Heart left ventricle (tissue), 16 donors: ENCODE measurements around the gene SESN2. TPM values are rescaled to one million over a fixed set of nuclear protein-coding genes. Genes with fewer than 3 reads are reported as not detected.

Experiments used
- ATAC-seq, 4 donors: fragments of 200-7000 bp; cut with Tn5 transposase; one replicate each; pipeline ENCODE4 v1.9.1; 2020 to 2022; ENCODE audit warnings: moderate library complexity in 4 of 4, mild to moderate bottlenecking in 3 of 4, moderate number of reproducible peaks in 1 of 4
- DNase-seq, 5 donors: peaks; one replicate each; pipeline ENCODE4 v3.0.0-alpha.2; 2020
- H3K27ac ChIP-seq, 12 donors: fragments of 200-600 bp; sonication (generic) in 4 of 12; one replicate each; pipeline versions ENCODE4 v1.5.0 to v1.8.0; 2016 to 2022; ENCODE audit warnings: mild to moderate bottlenecking in 2 of 12
- H3K27me3 ChIP-seq, 9 donors: fragments of 200-600 bp; sonication (generic) in 2 of 9; one replicate each; pipeline versions ENCODE4 v1.5.1 to v1.8.0; 2016 to 2022; ENCODE audit warnings: mild to moderate bottlenecking in 3 of 9
- H3K36me3 ChIP-seq, 9 donors: fragments of 200-600 bp; sonication (generic) in 2 of 9; one replicate each; pipeline versions ENCODE4 v1.5.0 to v1.8.0; 2018 to 2022; ENCODE audit warnings: mild to moderate bottlenecking in 2 of 9
- H3K4me1 ChIP-seq, 12 donors: fragments of 200-600 bp; sonication (generic) in 4 of 12; one replicate each; pipeline versions ENCODE4 v1.5.0 to v1.8.0; 2016 to 2022; ENCODE audit warnings: mild to moderate bottlenecking in 3 of 12
- H3K4me3 ChIP-seq, 12 donors: fragments of 200-600 bp; sonication (generic) in 4 of 12; one replicate each; pipeline versions ENCODE4 v1.5.0 to v1.8.0; 2017 to 2022; ENCODE audit warnings: mild to moderate bottlenecking in 9 of 12, moderate library complexity in 4 of 12
- H3K9me3 ChIP-seq, 12 donors: fragments of 200-600 bp; sonication (generic) in 4 of 12; one replicate each; pipeline versions ENCODE4 v1.5.0 to v1.8.0; 2016 to 2022; ENCODE audit warnings: mild to moderate bottlenecking in 1 of 12
- POLR2A ChIP-seq, 2 donors: fragments of 450-650 bp; IDR thresholded peaks; one replicate each; pipeline ENCODE4 v1.6.1; 2017; ENCODE audit warnings: antibody characterized with exemption in 2 of 2, mild to moderate bottlenecking in 2 of 2, moderate library complexity in 2 of 2
- WGBS, 4 donors: extraction: QIAGEN DNeasy Blood & Tissue Kit in 2 of 4; methylation state at CpG; one replicate each; pipeline versions ENCODE4 v1.1.5 to v1.1.7; 2013 to 2018; 5-methylcytosine and 5-hydroxymethylcytosine counted together
- intact Hi-C, 10 donors: fragments of 100-400 bp; cut with DNase I; formaldehyde crosslinking; loops; one replicate each; pipeline versions ENCODE4 v1.11.1 to v1.14.2; 2022
- polyA plus RNA-seq, 2 donors: library from polyadenylated mRNA; stranded (reverse); fragments of 200-250 nt; gene quantifications; one replicate each; pipeline ENCODE4 v1.2.3, GENCODE V29; 2013
- total RNA-seq, 9 donors: library from RNA; depleted of rRNA in 2 of 9; stranded (reverse); fragments of >200 nt in 2 of 9; fragmentation: NEBNext Ultra II Directional in 3 of 9; extraction: Animal tissue kit (Norgen Biotek cat#: 25700) in 3 of 9; gene quantifications; one replicate each; pipeline versions ENCODE4 v1.1.0 to v1.2.4, GENCODE V29; 2016 to 2023
- TF ChIP-seq, protein P1 (sequence below), 12 donors: fragments of 200-600 bp; sonication (generic) in 4 of 12; IDR thresholded peaks; one replicate each; pipeline versions ENCODE4 v1.5.0 to v1.8.0; 2018 to 2022; ENCODE audit warnings: antibody characterized with exemption in 12 of 12, mild to moderate bottlenecking in 5 of 12
- donor health status: ischemic (EF 13 %, LVEDD 7.1; RV severe dilation, severe dysfunction).
- donor health status: healthy with polysubstance abuse.
- donor health status: DM: no; HTN: yes; CAD: no.
- donor health status: DM: no; HTN: no; CAD: no.
- donor health status: ischemic (EF 25% LVEDD 6.9; RV normal size, moderate dysfunction).
- donor health status: ischemic (EF 25% LVEDD 5.7; RV mildly dilated, moderate dysfunction).
- donor health status: healthy.
- donor health status: DM: yes; HTN: yes; CAD: no.
- donor health status: ischemic (EF 35%, LVEDD 5.7; RV mildly dilated, moderate dysfunction).
- donor health status: nonischemic (EF 11% LVEDD 7.7; RV severe dilation, severe dysfunction).
- donor health status: DM: yes; HTN: yes; CAD: no.
- donor health status: PGD.
- donor health status: ischemic (EF 29% LVEDD 5.4; RV normal size, mild dysfunction).
- donor health status: nonischemic (EF 23%, LVEDD 6.1; RV moderate dilation, normal function).

The SESN2 gene
- total and polyA plus RNA-seq, 11 donors = 2.1 to 8.8 (median 4.7) TPM

DNA sequence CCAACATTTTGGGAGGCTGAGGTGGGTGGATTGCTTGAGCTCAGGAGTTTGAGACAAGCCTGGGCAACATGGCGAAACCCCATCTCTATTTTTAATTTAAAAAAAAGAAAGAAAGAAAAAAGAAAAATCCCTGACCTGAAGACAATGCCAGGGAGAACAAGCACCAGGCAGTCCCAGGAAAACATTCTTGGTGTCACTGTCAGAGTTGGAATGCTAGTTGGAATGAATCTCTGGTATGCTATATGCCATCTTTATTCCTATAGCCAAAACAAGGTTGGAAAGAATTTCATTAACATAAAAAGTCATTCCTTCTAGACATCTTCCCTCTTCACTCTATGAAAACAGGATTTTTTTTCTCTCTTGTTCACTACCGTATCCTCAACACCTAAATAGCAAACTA lies 29.3 kb upstream of the SESN2 start:
- H3K27me3 ChIP-seq = no peaks in the 10 kb centered on the region
- 78 to 86% (median 79%) methylated on average over 2 of the region's 2 CpGs for WGBS, 4 donors
- no peak for TF ChIP-seq POLR2A (IDR thresholded peaks at IDR 0.05)
- TF ChIP-seq, protein P1, sequence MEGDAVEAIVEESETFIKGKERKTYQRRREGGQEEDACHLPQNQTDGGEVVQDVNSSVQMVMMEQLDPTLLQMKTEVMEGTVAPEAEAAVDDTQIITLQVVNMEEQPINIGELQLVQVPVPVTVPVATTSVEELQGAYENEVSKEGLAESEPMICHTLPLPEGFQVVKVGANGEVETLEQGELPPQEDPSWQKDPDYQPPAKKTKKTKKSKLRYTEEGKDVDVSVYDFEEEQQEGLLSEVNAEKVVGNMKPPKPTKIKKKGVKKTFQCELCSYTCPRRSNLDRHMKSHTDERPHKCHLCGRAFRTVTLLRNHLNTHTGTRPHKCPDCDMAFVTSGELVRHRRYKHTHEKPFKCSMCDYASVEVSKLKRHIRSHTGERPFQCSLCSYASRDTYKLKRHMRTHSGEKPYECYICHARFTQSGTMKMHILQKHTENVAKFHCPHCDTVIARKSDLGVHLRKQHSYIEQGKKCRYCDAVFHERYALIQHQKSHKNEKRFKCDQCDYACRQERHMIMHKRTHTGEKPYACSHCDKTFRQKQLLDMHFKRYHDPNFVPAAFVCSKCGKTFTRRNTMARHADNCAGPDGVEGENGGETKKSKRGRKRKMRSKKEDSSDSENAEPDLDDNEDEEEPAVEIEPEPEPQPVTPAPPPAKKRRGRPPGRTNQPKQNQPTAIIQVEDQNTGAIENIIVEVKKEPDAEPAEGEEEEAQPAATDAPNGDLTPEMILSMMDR (IDR thresholded peaks at IDR 0.05) = no peak
- no peak for ATAC-seq
- peaks cover 0 to 23% (median 16%) of the 10 kb centered on the region in 12 donors for H3K4me1 ChIP-seq
- peaks cover 3 to 60% (median 50%) of the 10 kb centered on the region in 9 donors for H3K36me3 ChIP-seq
- H3K27ac ChIP-seq = no peak overlapping the region
- H3K4me3 ChIP-seq = no peak overlapping the region
- no peaks in the 10 kb centered on the region for H3K9me3 ChIP-seq
- intact Hi-C loops = no loop called here
- no peak for DNase-seq

- peak within 1 kb of the TSS; percentile 66 to 94 (median 82) for H3K4me3 ChIP-seq
- peaks cover 4 to 41% (median 26%) of the 10 kb centered on the region in 12 donors for H3K4me1 ChIP-seq
- intact Hi-C loops = no loop called here
- no peaks in the 10 kb centered on the region for H3K27me3 ChIP-seq
- ATAC-seq (peak; percentile 63 to 77 (median 75)), DNase-seq (peak; percentile 94 to 97 (median 96))
- 0 to 1% (median 0%) methylated on average over 28 to 40 of the region's 40 CpGs for WGBS, 4 donors
- TF ChIP-seq, protein P1 (IDR thresholded peaks at IDR 0.05) = no peak
- TF ChIP-seq POLR2A (IDR thresholded peaks at IDR 0.05) = peak in 1 of 2 donors; percentile 75
- H3K36me3 ChIP-seq = peaks cover 0 to 35% (median 24%) of the 10 kb centered on the region in 9 donors
- H3K27ac ChIP-seq = peak within 1 kb of the TSS in 11 of 12 donors; percentile 26 to 88 (median 80)
- H3K9me3 ChIP-seq = no peaks in the 10 kb centered on the region
Measured at GRCh38 chr1:28232558-28233263, 26.6 kb upstream of the SESN2 start, which contains the start of gene DNAJC8. Gene DNAJC8, minus strand, starts transcription at chr1:28233029. Its CDS starts 31 bp downstream, at chr1:28232998.

DNA sequence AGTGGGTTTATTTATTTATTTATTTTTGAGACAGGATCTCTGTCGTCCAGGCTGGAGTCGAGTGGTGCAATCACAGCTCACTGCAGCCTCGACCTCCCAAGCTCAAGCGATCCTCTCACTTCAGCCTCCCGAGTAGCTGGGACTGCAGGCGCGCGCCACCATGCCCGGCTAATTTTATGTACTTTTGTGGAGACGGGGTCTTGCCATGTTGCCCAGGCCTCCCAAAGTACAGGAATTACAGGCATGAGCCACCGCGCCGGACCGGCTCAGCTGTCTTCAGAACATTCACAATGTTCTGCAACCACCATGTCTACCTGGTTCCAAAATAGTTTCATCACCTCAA lies 26.1 kb upstream of the SESN2 start:
- Histone ChIP-seq H3K27ac (peak overlapping the region in 11 of 12 donors; percentile 26 to 88 (median 80)), H3K4me1 (peaks cover 4 to 45% (median 31%) of the 10 kb centered on the region in 12 donors), H3K4me3 (peak overlapping the region in 11 of 12 donors; percentile 66 to 94 (median 86)), H3K9me3 (no peaks in the 10 kb centered on the region), H3K27me3 (no peaks in the 10 kb centered on the region), H3K36me3 (peaks cover 0 to 35% (median 24%) of the 10 kb centered on the region in 9 donors)
- TF ChIP-seq POLR2A (IDR thresholded peaks at IDR 0.05) = no peak
- TF ChIP-seq, protein P1 (IDR thresholded peaks at IDR 0.05) = no peak
- ATAC-seq (no peak), DNase-seq (no peak)
- WGBS, 4 donors = 62 to 64% (median 63%) methylated on average over 14 of the region's 14 CpGs
- intact Hi-C loops = no loop called here
